HepG2 (cell line): ENCODE measurements around the gene ALK. TPM values are rescaled to one million over a fixed set of nuclear protein-coding genes. Genes with fewer than 3 reads are reported as not detected.

Experiments used
- ATAC-seq: fragments of 200-7000 bp; cut with Tn5 transposase; 3 replicates; pipeline ENCODE4 v1.9.1; 2020; ENCODE audit warnings: mild to moderate bottlenecking, moderate library complexity
- BruUV-seq: library from RNA; stranded (reverse); fragments of 400-500 nt; replicated peaks from 2 replicates; lab custom pipeline; 2021; lab: Mats Ljungman, UMichigan
- CTCF ChIA-PET: fragments of 300-600 bp; formaldehyde crosslinking; extraction: SDS; loops from one replicate; lab custom pipeline; 2021; ENCODE audit warnings: low total read pairs, inconsistent platforms, low intra/inter-chr PET ratio; lab: Yijun Ruan, JAX
- POLR2A ChIA-PET: fragments of 350-600 bp; sonication (Branson Sonifier 250); formaldehyde crosslinking; loops from one replicate; lab custom pipeline; 2020; ENCODE audit warnings: antibody characterized with exemption, inconsistent platforms; lab: Yijun Ruan, JAX
- DNase-seq: peaks from one replicate; pipeline ENCODE4 v3.0.0-alpha.2; 2015; ENCODE audit warnings: low spot score
- FAIRE-seq: peaks from 3 replicates; lab custom pipeline; 2011; peaks lifted over from hg19 to GRCh38; lab: Jason Lieb, UNC
- H2AFZ ChIP-seq: one replicate; pipeline ENCODE4 v1.6.1; 2011; ENCODE audit warnings: low read length, inconsistent platforms
- H3K27ac ChIP-seq: fragments of 300-600 bp; 3 replicates; pipeline ENCODE4 v1.8.0; 2011; ENCODE audit warnings: mixed run types, mild to moderate bottlenecking, mixed read lengths, low read length, inconsistent platforms; ENCODE audit not compliant: insufficient read depth; ENCODE audit errors: extremely low read length
- H3K27me3 ChIP-seq, 2 experiments: fragments of 200-600 bp in 1 of 2; 2 replicates in 1 of 2; 3 replicates in 1 of 2; pipeline versions ENCODE4 v1.6.0 to v1.8.0; 2011; ENCODE audit warnings: low read length in 2 of 2, mild to moderate bottlenecking in 2 of 2, moderate library complexity in 2 of 2, inconsistent platforms in 1 of 2; ENCODE audit not compliant: insufficient read depth in 2 of 2, control insufficient read depth in 1 of 2
- H3K36me3 ChIP-seq, 2 experiments: fragments of 200-600 bp in 1 of 2; replicated peaks in 1 of 2; 2 replicates in 1 of 2; 3 replicates in 1 of 2; pipeline versions ENCODE4 v1.5.1 to v1.8.0; 2011; ENCODE audit warnings: low read length in 2 of 2, inconsistent platforms in 1 of 2; ENCODE audit not compliant: insufficient read depth in 2 of 2, control insufficient read depth in 1 of 2
- H3K4me1 ChIP-seq: 2 replicates; pipeline ENCODE4 v1.5.1; 2012; ENCODE audit warnings: low read length, inconsistent platforms; ENCODE audit not compliant: insufficient read depth
- H3K4me2 ChIP-seq: 2 replicates; pipeline ENCODE4 v1.6.0; 2011; ENCODE audit warnings: low read depth, low read length, inconsistent platforms
- H3K4me3 ChIP-seq, 3 experiments: fragments of 200-600 bp in 1 of 3; sonication (generic), shearing (Covaris generic) in 1 of 3; replicated peaks in 1 of 3; 2 replicates each; pipeline ENCODE4 v1.5.1; 2011 to 2016; ENCODE audit warnings: low read length in 3 of 3, inconsistent platforms in 2 of 3, low read depth in 2 of 3, mild to moderate bottlenecking in 2 of 3, control low read depth in 1 of 3, mixed read lengths in 1 of 3; ENCODE audit not compliant: insufficient read depth in 1 of 3
- H3K79me2 ChIP-seq: one replicate; pipeline ENCODE4 v1.6.1; 2011; ENCODE audit warnings: low read length, inconsistent platforms; ENCODE audit not compliant: insufficient read depth
- H3K9ac ChIP-seq: 2 replicates; pipeline ENCODE4 v1.6.0; 2011; ENCODE audit warnings: mild to moderate bottlenecking, low read depth, low read length, inconsistent platforms; ENCODE audit not compliant: insufficient read depth
- H3K9me3 ChIP-seq: 2 replicates; pipeline ENCODE4 v1.5.1; 2012; ENCODE audit warnings: mild to moderate bottlenecking, low read length
- H4K20me1 ChIP-seq: 2 replicates; pipeline ENCODE4 v1.6.0; 2011; ENCODE audit warnings: inconsistent platforms, mild to moderate bottlenecking, low read length, moderate library complexity; ENCODE audit not compliant: insufficient read depth
- AGO2 ChIP-seq: fragments of 200-400 bp; formaldehyde crosslinking; optimal IDR thresholded peaks from 2 replicates; pipeline ENCODE3; 2017; ENCODE audit warnings: mild to moderate bottlenecking, low read depth, low read length, moderate library complexity
- AHDC1 ChIP-seq: sonication (generic); formaldehyde crosslinking; IDR thresholded peaks from 2 replicates; pipeline ENCODE4 v1.5.1; 2020; ENCODE audit warnings: mild to moderate bottlenecking, missing genetic modification reagents, borderline replicate concordance
- CBFB ChIP-seq: sonication (generic); formaldehyde crosslinking; IDR thresholded peaks from 2 replicates; pipeline ENCODE4 v1.4.0; 2020; ENCODE audit warnings: missing genetic modification reagents
- GTF2F1 ChIP-seq: fragments of 150-350 bp; IDR thresholded peaks from 2 replicates; pipeline ENCODE4 v1.6.1; 2014; ENCODE audit warnings: low read length
- NFRKB ChIP-seq: fragments of 450-650 bp; IDR thresholded peaks from 2 replicates; pipeline ENCODE4 v1.6.1; 2017
- REST ChIP-seq, 2 experiments: IDR thresholded peaks; 2 replicates each; pipeline ENCODE4 v1.6.1; 2011 to 2012; ENCODE audit warnings: low read length in 2 of 2, borderline replicate concordance in 1 of 2, low read depth in 1 of 2, mild to moderate bottlenecking in 1 of 2, moderate library complexity in 1 of 2
- ZBTB33 ChIP-seq: sonication (generic); formaldehyde crosslinking; IDR thresholded peaks from 2 replicates; pipeline ENCODE4 v1.4.0; 2020; ENCODE audit warnings: missing genetic modification reagents
- ZMAT5 ChIP-seq: sonication (generic); formaldehyde crosslinking; IDR thresholded peaks from 2 replicates; pipeline ENCODE4 v1.5.0; 2020; ENCODE audit warnings: mild to moderate bottlenecking, low read depth, missing genetic modification reagents, borderline replicate concordance
- ZNF503 ChIP-seq: sonication (generic); formaldehyde crosslinking; IDR thresholded peaks from 2 replicates; pipeline ENCODE4 v1.4.0; 2020; ENCODE audit warnings: missing genetic modification reagents
- ZNF660 ChIP-seq: sonication (generic); formaldehyde crosslinking; IDR thresholded peaks from 2 replicates; pipeline ENCODE4 v1.5.1; 2020; ENCODE audit warnings: mild to moderate bottlenecking, low read depth, missing genetic modification reagents, borderline replicate concordance
- ZNF724P ChIP-seq: sonication (generic); formaldehyde crosslinking; IDR thresholded peaks from 2 replicates; pipeline ENCODE4 v1.8.0; 2022; ENCODE audit warnings: missing genetic modification reagents, borderline replicate concordance
- WGBS: methylation state at CpG from one replicate; pipeline ENCODE4 v1.1.6; 2017; ENCODE audit warnings: low lambda C conversion rate; 5-methylcytosine and 5-hydroxymethylcytosine counted together
- in situ Hi-C: cut with HindIII; loops from 2 replicates; pipeline ENCODE4 v1.10.0; 2017; ENCODE audit warnings: low pct_unique_long_range_greater_than_20kb; ENCODE audit not compliant: extremely low pct_ligation_motif_present
- intact Hi-C: fragments of 100-400 bp; cut with micrococcal nuclease; formaldehyde crosslinking; loops from one replicate; pipeline ENCODE4 v1.10.0; 2022; ENCODE audit not compliant: unreplicated experiment
- polyA plus RNA-seq, 8 experiments: library from polyadenylated mRNA; depleted of rRNA in 3 of 8; stranded (reverse) in 7 of 8; unstranded in 1 of 8; fragments of >200 nt; fragmentation: Illumina TruSeq in 4 of 8; extraction: Trizol in 4 of 8; gene quantifications; 2 replicates each; pipeline versions ENCODE4 v1.2.1 to v1.2.3, GENCODE V29; 2011 to 2016; ENCODE audit warnings: low read depth in 4 of 8, missing spikeins in 1 of 8, mixed read lengths in 1 of 8; ENCODE audit not compliant: insufficient read depth in 1 of 8
- total RNA-seq, 5 experiments: library from RNA; depleted of rRNA; stranded (reverse); fragments of >200 nt; fragmentation: Illumina TruSeq; extraction: Trizol; gene quantifications; 2 replicates each; pipeline ENCODE4 v1.2.3, GENCODE V29; 2016; ENCODE audit warnings: low read depth in 1 of 5

The ALK gene
- total and polyA plus RNA-seq, 2 of the 13 experiments (the other 11 are each of a cell fraction or from before 2014, with no cell fraction given) = not detected

GRCh38 chr2:29251406-29251805 lies 670.0 kb downstream of the ALK start:
- Histone ChIP-seq H3K27ac (no peak overlapping the region), H4K20me1 (no peaks in the 10 kb centered on the region; the same call in 1 of the 2 replicates), H3K27me3 (0 out of 5 replicates have a peak, but pooled peaks cover 0 to 6% of the 10 kb centered on the region in 2 experiments), H3K4me2 (no peak overlapping the region), H3K4me3 (no peak overlapping the region), H3K36me3 (no peaks in the 10 kb centered on the region), H3K79me2 (no peaks in the 10 kb centered on the region), H2AFZ (no peak overlapping the region), H3K9me3 (no peaks in the 10 kb centered on the region), H3K4me1 (no peaks in the 10 kb centered on the region), H3K9ac (no peak overlapping the region)
- POLR2A ChIA-PET = no interaction called here
- ATAC-seq = no peak
- intact Hi-C loops = no loop called here
- WGBS = 5% methylated on average over 5 of the region's 5 CpGs
- BruUV-seq = no TSS peak
- CTCF ChIA-PET = no interaction called here
- no peak for DNase-seq
- FAIRE-seq = no peak
- in situ Hi-C loops = no loop called here
- no peak for TF ChIP-seq REST (IDR thresholded peaks at IDR 0.05; ENCODE audit: borderline replicate concordance in 1 of 2, low read depth in 1 of 2, low read length in 2 of 2)
- no peak for TF ChIP-seq AGO2
- no peak for TF ChIP-seq ZBTB33 (CRISPR knock-in tag)
- no peak for TF ChIP-seq CBFB
- TF ChIP-seq ZNF503 (CRISPR knock-in tag) = no peak
- TF ChIP-seq AHDC1 (CRISPR knock-in tag) = no peak
- no peak for TF ChIP-seq NFRKB
- no peak for TF ChIP-seq ZNF724P
- no peak for TF ChIP-seq GTF2F1
- no peak for TF ChIP-seq ZMAT5 (CRISPR knock-in tag)
- no peak for TF ChIP-seq ZNF660
